Activated T-helper 2 cell treated with anti-CD3 and anti-CD28 coated beads, Interferon-gamma antibody, Interleukin-2, Interleukin-4, amounts not matched to agents 10 μg/mL and 5 μg/mL and 100 μg/mL, durations not matched to agents 14 hours and 24 hours and 36 hours (primary cell): ENCODE data around the gene GAS6. TPM values are rescaled to one million over a fixed set of nuclear protein-coding genes. Genes with fewer than 3 reads are reported as not detected.

Experiments used
- DNase-seq: peaks from one replicate; pipeline ENCODE4 v3.0.0; 2021; ENCODE audit warnings: low spot score
- H3K27ac Mint-ChIP-seq: one replicate; pipeline ENCODE4 v1.8.0; 2021; ENCODE audit warnings: mixed read lengths
- H3K27me3 Mint-ChIP-seq: one replicate; pipeline ENCODE4 v1.8.0; 2021; ENCODE audit warnings: low read depth, mixed read lengths
- H3K36me3 Mint-ChIP-seq: one replicate; pipeline ENCODE4 v1.8.0; 2021; ENCODE audit warnings: low read depth, mixed read lengths
- H3K4me1 Mint-ChIP-seq: one replicate; pipeline ENCODE4 v1.8.0; 2021; ENCODE audit warnings: low read depth, mixed read lengths
- H3K4me3 Mint-ChIP-seq: one replicate; pipeline ENCODE4 v1.8.0; 2021; ENCODE audit warnings: low read depth, mild to moderate bottlenecking, moderate library complexity, mixed read lengths
- H3K9me3 Mint-ChIP-seq: one replicate; pipeline ENCODE4 v1.8.0; 2021; ENCODE audit warnings: mixed read lengths
- intact Hi-C: fragments of 100-400 bp; cut with micrococcal nuclease; formaldehyde crosslinking; loops from one replicate; pipeline ENCODE4 v1.15.1; 2023
- total RNA-seq: library from RNA; stranded (reverse); gene quantifications from 2 replicates; pipeline ENCODE4 v1.2.3, GENCODE V29; 2022

Gene GAS6
- total RNA-seq, 1 donor from 2014 or later, result 0.32 TPM

DNA sequence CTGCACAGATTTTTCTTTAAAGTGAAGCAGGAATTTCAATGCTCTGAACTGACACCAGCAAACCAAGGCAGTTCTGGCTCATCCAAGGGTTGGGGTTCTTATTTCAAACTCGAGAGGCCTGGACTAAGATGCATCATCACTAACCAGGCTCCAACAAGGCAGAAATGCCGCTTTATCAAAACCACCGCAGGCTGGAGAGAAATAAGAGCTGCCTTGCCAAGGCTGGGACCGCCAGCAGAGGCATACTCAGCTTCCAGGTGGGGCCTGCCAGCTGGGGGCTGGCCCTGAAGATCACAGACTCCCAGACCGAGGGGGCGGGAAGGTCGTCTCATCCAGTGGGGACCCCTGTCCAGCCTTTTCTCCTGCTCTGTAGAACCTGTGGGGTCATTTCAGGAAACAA is 37.4 kb upstream of the GAS6 start:
- H3K27me3 Mint-ChIP-seq, result peaks cover 7% of the 10 kb centered on the region
- no peaks in the 10 kb centered on the region for H3K9me3 Mint-ChIP-seq
- H3K36me3 Mint-ChIP-seq, result no peaks in the 10 kb centered on the region
- H3K4me1 Mint-ChIP-seq, result no peaks in the 10 kb centered on the region
- H3K27ac Mint-ChIP-seq, result no peak overlapping the region
- DNase-seq, result no peak
- intact Hi-C loops, result no loop called here
- H3K4me3 Mint-ChIP-seq, result no peak overlapping the region

DNA sequence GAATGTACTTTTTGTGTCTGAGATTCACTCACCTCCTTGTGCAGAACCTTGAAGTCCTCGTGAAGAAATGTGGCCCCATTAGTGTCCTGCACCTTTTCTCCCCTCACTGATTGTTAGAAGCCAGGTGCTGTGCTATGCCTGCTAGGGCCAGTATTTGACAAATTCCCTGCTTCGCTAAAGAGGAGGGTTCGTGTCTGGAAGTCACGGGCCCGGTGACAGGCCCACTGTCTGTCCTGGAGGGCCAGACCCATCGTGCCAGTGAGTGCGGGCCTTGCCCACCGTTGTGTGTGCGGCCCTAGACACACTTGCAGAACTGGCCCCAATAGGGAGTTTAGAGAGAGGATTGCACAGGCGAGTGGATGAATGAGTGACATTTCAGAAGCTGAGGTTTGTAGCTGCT is 36.8 kb upstream of the GAS6 start:
- peaks cover 9% of the 10 kb centered on the region for H3K27me3 Mint-ChIP-seq
- intact Hi-C loops, result no loop called here
- no peak for DNase-seq
- H3K36me3 Mint-ChIP-seq, result no peaks in the 10 kb centered on the region
- H3K4me1 Mint-ChIP-seq, result no peaks in the 10 kb centered on the region
- H3K4me3 Mint-ChIP-seq, result no peak overlapping the region
- H3K27ac Mint-ChIP-seq, result no peak overlapping the region
- H3K9me3 Mint-ChIP-seq, result no peaks in the 10 kb centered on the region

DNA sequence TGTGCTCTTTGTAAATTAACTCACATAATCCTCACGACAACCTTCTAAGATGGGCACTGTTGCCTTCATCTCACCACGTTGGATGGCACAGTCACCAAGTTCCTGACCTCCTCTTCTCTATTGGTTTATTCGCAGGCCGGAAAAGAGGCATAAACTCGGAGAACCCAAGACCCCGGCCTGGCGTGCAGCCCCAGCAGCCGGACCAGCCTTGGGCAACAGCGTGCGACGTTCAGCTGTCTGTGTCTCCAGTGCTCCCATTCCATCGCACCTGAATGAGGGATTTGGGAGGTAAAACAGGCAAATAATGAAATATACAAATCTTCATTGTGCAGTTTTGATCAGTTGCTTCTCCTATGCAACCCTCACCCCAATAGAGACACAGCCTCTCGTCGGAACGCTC is 34.5 kb upstream of the GAS6 start:
- no peaks in the 10 kb centered on the region for H3K9me3 Mint-ChIP-seq
- H3K4me3 Mint-ChIP-seq, result no peak overlapping the region
- H3K36me3 Mint-ChIP-seq, result no peaks in the 10 kb centered on the region
- H3K4me1 Mint-ChIP-seq, result no peaks in the 10 kb centered on the region
- no peak overlapping the region for H3K27ac Mint-ChIP-seq
- DNase-seq, result peak; percentile 3
- intact Hi-C loops, result no loop called here
- H3K27me3 Mint-ChIP-seq, result peaks cover 26% of the 10 kb centered on the region

DNA sequence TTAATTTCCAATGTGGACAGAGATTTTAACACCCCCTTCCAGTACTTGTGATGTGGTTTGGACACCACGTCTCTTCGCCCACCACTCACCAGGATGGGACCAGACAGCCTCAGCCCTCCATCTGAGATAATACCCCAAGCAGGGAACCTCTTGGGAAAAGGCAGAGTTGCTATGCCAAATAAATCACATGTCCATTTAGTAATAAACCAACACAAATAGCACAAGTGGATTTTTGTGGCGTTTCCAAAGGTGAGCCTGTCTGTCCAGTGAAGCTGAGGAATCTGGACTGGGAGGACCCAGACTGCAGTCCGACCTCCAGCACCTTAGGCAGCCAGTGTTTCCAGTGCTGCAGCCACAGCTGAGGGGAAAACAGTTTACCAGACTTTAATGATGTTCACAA is 34.1 kb upstream of the GAS6 start:
- Mint-ChIP-seq H3K27me3 (peaks cover 30% of the 10 kb centered on the region), H3K27ac (no peak overlapping the region), H3K9me3 (no peaks in the 10 kb centered on the region), H3K36me3 (no peaks in the 10 kb centered on the region), H3K4me3 (no peak overlapping the region), H3K4me1 (no peaks in the 10 kb centered on the region)
- DNase-seq, result no peak
- intact Hi-C loops, result no loop called here

GRCh38 chr13:113897161-113897560 is 33.3 kb upstream of the GAS6 start:
- Mint-ChIP-seq H3K27me3 (peaks cover 38% of the 10 kb centered on the region), H3K4me3 (no peak overlapping the region)

DNA sequence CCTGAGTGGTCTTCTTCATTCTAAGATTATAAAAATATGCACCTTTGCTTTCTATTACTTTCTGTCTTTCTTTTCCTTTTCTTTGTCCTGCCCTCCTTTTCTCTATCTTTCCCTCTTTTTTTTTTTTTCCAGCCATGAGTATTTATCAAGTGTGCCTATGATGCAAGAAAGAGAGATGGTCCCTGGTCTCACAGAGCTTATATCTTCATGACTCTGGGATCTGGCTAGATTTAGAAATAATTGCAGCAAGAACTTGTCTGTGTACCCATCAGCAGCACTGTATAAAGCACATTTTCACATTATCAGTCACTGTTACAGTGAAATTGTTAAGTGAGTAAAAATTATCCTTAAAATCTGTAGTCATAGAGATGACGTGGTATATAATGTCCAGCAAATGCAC is 31.6 kb upstream of the GAS6 start:
- Mint-ChIP-seq H3K36me3 (no peaks in the 10 kb centered on the region), H3K9me3 (no peaks in the 10 kb centered on the region), H3K4me3 (no peak overlapping the region), H3K27me3 (peaks cover 50% of the 10 kb centered on the region), H3K4me1 (no peaks in the 10 kb centered on the region), H3K27ac (no peak overlapping the region)
- DNase-seq, result no peak
- intact Hi-C loops, result no loop called here

More at GRCh38 chr13:113897161-113897560, 33.3 kb upstream of the GAS6 start:
- intact Hi-C loops, result no loop called here
- Mint-ChIP-seq H3K36me3 (no peaks in the 10 kb centered on the region), H3K27ac (no peak overlapping the region), H3K4me1 (no peaks in the 10 kb centered on the region), H3K9me3 (no peaks in the 10 kb centered on the region)
- DNase-seq, result no peak

- no peak overlapping the region for H3K4me3 Mint-ChIP-seq
- no peak overlapping the region for H3K27ac Mint-ChIP-seq
- intact Hi-C loops, result no loop called here
- H3K9me3 Mint-ChIP-seq, result no peaks in the 10 kb centered on the region
- no peaks in the 10 kb centered on the region for H3K4me1 Mint-ChIP-seq
- H3K36me3 Mint-ChIP-seq, result no peaks in the 10 kb centered on the region
- H3K27me3 Mint-ChIP-seq, result peaks cover 47% of the 10 kb centered on the region
- DNase-seq, result no peak
Observed at GRCh38 chr13:113890774-113891480, 27.1 kb upstream of the GAS6 start.

DNA sequence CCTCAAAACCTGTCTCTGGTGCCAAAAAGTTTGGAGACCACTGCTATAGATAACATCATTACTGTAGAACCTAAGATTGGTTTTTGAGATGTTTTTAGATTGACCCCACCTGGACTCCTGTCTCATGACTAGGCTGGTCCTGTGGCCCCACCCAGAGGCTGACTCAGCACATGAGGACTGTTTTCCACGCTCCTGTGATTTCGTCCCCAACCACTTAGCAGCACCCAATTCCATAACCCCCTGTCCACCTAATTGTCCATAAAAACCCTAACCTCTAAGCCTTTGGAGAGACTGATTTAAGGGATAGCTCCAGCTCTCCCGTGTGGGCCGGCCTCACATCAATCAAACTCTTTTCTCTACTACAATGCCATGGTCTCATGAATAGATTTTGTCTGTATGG is 25.6 kb upstream of the GAS6 start:
- no peak overlapping the region for H3K4me3 Mint-ChIP-seq
- no peaks in the 10 kb centered on the region for H3K4me1 Mint-ChIP-seq
- no peaks in the 10 kb centered on the region for H3K36me3 Mint-ChIP-seq
- intact Hi-C loops, result no loop called here
- no peak overlapping the region for H3K27ac Mint-ChIP-seq
- no peak for DNase-seq
- no peaks in the 10 kb centered on the region for H3K9me3 Mint-ChIP-seq
- peaks cover 37% of the 10 kb centered on the region for H3K27me3 Mint-ChIP-seq

DNA sequence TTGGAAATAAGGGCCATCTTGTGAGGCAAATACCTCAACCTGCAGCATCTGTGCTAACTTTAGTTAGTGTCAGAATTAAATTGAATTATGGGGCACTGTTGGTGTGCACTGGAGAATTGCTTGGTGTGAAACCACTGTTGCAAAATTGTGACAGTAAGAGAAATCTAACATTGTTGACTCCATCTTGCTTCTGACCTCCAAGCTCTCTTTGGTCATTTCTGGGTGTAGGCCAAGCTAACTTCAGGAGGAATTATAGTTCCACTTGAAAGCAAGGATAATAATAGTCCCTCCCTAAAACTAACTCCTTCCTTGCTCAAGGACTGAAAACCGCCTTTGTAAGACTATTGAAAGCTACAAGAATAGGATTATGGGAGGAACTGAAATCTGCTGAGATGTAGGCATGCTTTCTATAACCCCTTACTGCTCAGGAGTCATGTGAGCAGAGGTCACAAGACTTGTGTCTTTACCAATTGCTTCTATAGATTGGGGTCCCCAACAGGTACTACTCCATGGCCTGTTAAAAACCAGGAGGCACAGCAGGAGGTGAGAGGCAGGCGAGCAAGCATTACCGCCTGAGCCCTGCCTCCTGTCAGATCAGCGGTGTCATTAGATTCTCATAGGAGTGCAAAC is 24.9 kb upstream of the GAS6 start:
- no peak overlapping the region for H3K4me3 Mint-ChIP-seq
- no peaks in the 10 kb centered on the region for H3K4me1 Mint-ChIP-seq
- no peak overlapping the region for H3K27ac Mint-ChIP-seq
- intact Hi-C loops, result no loop called here
- H3K27me3 Mint-ChIP-seq, result peaks cover 33% of the 10 kb centered on the region
- no peaks in the 10 kb centered on the region for H3K9me3 Mint-ChIP-seq
- no peaks in the 10 kb centered on the region for H3K36me3 Mint-ChIP-seq
- DNase-seq, result no peak

- no peaks in the 10 kb centered on the region for H3K9me3 Mint-ChIP-seq
- H3K27ac Mint-ChIP-seq, result no peak overlapping the region
- peaks cover 24% of the 10 kb centered on the region for H3K27me3 Mint-ChIP-seq
- no peak for DNase-seq
- no peak overlapping the region for H3K4me3 Mint-ChIP-seq
- intact Hi-C loops, result no loop called here
- H3K4me1 Mint-ChIP-seq, result no peaks in the 10 kb centered on the region
- H3K36me3 Mint-ChIP-seq, result no peaks in the 10 kb centered on the region
Observed at GRCh38 chr13:113887700-113888201, 23.9 kb upstream of the GAS6 start.

GRCh38 chr13:113886561-113887112 is 22.8 kb upstream of the GAS6 start:
- no peak overlapping the region for H3K4me3 Mint-ChIP-seq
- intact Hi-C loops, result no loop called here
- peaks cover 15% of the 10 kb centered on the region for H3K27me3 Mint-ChIP-seq
- no peaks in the 10 kb centered on the region for H3K4me1 Mint-ChIP-seq
- H3K36me3 Mint-ChIP-seq, result no peaks in the 10 kb centered on the region
- no peak overlapping the region for H3K27ac Mint-ChIP-seq
- H3K9me3 Mint-ChIP-seq, result no peaks in the 10 kb centered on the region
- DNase-seq, result no peak

- Mint-ChIP-seq H3K9me3 (no peaks in the 10 kb centered on the region), H3K27me3 (peaks cover 2% of the 10 kb centered on the region), H3K27ac (no peak overlapping the region), H3K4me3 (no peak overlapping the region), H3K4me1 (peaks cover 1% of the 10 kb centered on the region), H3K36me3 (no peaks in the 10 kb centered on the region)
- intact Hi-C loops, result no loop called here
- DNase-seq, result no peak
Observed at GRCh38 chr13:113884821-113885220, 20.9 kb upstream of the GAS6 start.
